GM12872 (cell line): Measurements from ENCODE around the gene SAMSN1.

ENCODE experiments used
- CTCF ChIP-seq: IDR thresholded peaks from 3 replicates; pipeline ENCODE4 v1.5.1; 2011; ENCODE audit warnings: low read depth, mild to moderate bottlenecking, low read length, moderate library complexity; ENCODE audit not compliant: insufficient read depth

SAMSN1 gene

GRCh38 chr21:14573244-14573643 is 27.1 kb upstream of the SAMSN1 start:
- no peak for TF ChIP-seq CTCF

GRCh38 chr21:14572204-14572780 is 26.2 kb upstream of the SAMSN1 start:
- no peak for TF ChIP-seq CTCF

- no peak for TF ChIP-seq CTCF
These were observed 23.8 kb upstream of the SAMSN1 start for GRCh38 chr21:14569868-14570267.

GRCh38 chr21:14569026-14569621 is 23.0 kb upstream of the SAMSN1 start:
- TF ChIP-seq CTCF, result no peak

GRCh38 chr21:14567331-14568279 is 21.5 kb upstream of the SAMSN1 start:
- no peak for TF ChIP-seq CTCF

GRCh38 chr21:14566894-14567293 is 20.8 kb upstream of the SAMSN1 start:
- TF ChIP-seq CTCF, result no peak

- no peak for TF ChIP-seq CTCF
These were observed 16.8 kb upstream of the SAMSN1 start for GRCh38 chr21:14562959-14563358.
